Upper lobe of left lung (tissue), 4 donors: Measurements from ENCODE around the gene OGFOD3.

Source experiments
- CTCF ChIP-seq, 6 experiments: fragments of 450-650 bp in 4 of 6; fragments of 200-600 bp in 2 of 6; sonication (generic) in 2 of 6; IDR thresholded peaks; one replicate each; pipeline ENCODE4 v1.5.1; 2016 to 2019; ENCODE audit warnings: antibody characterized with exemption in 6 of 6
- EP300 ChIP-seq, 4 donors: sonication (generic); formaldehyde crosslinking; IDR thresholded peaks; one replicate each; pipeline ENCODE4 v1.5.1; 2017; ENCODE audit warnings: antibody characterized with exemption in 4 of 4, control low read depth in 2 of 4
- POLR2A ChIP-seq, 4 donors: fragments of 450-650 bp; IDR thresholded peaks; one replicate each; pipeline ENCODE4 v1.5.1; 2016 to 2017; ENCODE audit warnings: antibody characterized with exemption in 4 of 4, mild to moderate bottlenecking in 2 of 4
- POLR2AphosphoS5 ChIP-seq, 2 donors: sonication (generic); formaldehyde crosslinking; IDR thresholded peaks; one replicate each; pipeline ENCODE4 v1.5.1; 2017; ENCODE audit warnings: antibody characterized with exemption in 2 of 2

GRCh38 chr17:82444284-82444893, 26.0 kb upstream of the OGFOD3 start:
- TF ChIP-seq POLR2A (IDR thresholded peaks at IDR 0.05) (no peak), CTCF (IDR thresholded peaks at IDR 0.05) (no peak), POLR2AphosphoS5 (IDR thresholded peaks at IDR 0.05) (no peak), EP300 (IDR thresholded peaks at IDR 0.05) (no peak)
